Frontal cortex (tissue), 4 donors: ENCODE data around the gene NRXN3. TPM values are rescaled to one million over a fixed set of nuclear protein-coding genes. Genes with fewer than 3 reads are reported as not detected.

Experiments used
- DNase-seq, 2 donors: peaks; one replicate each; pipeline ENCODE4 v3.0.0; 2012; ENCODE audit warnings: low spot score in 2 of 2
- FAIRE-seq: peaks from 2 replicates; lab custom pipeline; 2012; peaks lifted over from hg19 to GRCh38; lab: Jason Lieb, UNC
- total RNA-seq: library from RNA; depleted of rRNA; stranded (reverse); fragments of >200 nt; gene quantifications from one replicate; pipeline ENCODE4 v1.2.3, GENCODE V29; 2014
- donor health status: control.
- donor health status: control.
- donor health status: control.

Gene NRXN3
- total RNA-seq, 1 donor from 2014 or later, result 44.8 TPM

DNA sequence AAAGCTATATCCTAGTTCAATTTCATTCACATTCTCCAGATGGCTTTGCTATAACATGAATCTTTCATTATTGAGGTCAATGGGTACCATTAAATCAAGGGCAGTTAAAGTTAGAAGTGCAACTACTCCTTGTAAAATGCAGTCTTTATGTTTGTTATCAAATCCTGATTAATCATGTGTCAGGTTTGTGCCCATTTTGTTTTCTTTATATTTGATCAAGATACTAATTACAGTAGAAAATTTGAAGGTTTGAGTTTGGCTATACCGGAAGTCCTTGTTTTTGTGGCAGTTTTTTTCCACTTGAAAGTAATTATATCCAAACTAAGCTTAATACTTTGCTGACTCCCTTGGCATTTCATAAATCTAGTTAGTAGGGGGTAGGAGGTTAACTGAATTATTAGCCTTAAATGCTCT, 1528.1 kb downstream of the NRXN3 start:
- no peak for FAIRE-seq

DNA sequence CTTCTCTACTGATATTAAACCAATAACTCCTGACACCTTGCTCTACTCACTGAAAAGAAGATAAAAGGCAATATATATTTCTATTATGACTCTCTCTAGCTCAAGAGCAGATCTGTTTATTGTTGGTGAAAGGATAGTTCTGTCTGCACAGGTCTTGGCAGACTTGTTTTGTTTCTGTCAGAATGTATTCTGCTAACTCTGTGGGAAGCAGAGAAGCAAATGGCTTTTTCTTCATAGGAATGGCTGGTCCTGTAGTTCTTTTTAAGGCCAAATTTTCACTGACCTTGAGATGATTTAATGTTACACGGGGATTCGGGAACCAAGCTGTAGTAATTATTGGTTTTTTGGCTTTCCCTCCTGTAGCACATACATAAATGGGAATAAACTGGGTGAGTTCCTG, 1529.0 kb downstream of the NRXN3 start:
- FAIRE-seq, result no peak
- no peak for DNase-seq

More for the DNA sequence above, 1528.1 kb downstream of the NRXN3 start:
- DNase-seq, result no peak

DNA sequence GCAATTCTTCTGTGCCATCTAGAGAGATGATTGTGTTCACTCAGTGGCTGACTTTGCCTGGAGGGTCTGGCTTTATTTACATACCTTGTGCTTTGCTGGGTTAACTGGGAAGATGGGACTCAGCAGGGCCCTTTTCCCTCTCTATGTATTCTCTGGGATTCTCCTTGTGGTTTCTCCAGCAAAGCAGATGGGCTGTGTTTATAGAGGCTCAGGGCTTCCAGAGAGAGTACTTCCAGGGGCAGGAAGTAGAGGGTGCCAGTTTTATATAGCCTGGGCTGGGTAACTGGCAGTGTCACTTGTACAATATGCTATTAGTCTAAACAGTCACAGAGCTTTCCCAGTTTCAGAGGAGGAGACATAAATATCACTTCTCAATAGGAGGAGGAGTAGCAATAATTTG, 1531.2 kb downstream of the NRXN3 start:
- DNase-seq, result no peak
- FAIRE-seq, result no peak

DNA sequence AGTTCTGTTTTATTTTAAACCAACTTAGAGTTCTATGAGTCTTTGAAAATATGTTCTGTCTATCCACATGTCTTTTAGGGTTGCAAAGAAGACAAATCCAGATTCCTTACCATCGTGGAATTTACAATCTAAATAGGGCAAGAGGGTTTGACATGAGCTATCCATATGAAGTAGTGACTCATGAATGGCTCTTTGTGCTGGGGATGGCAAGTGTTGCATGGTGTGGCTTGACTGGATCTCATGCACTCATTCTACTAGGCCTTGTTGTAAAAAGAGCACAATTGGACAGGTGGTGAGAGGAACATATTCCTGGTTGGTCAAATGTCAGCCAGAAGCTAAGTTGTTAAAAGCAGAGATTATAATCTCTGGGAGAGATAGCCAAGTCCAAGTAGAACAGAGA, 1532.0 kb downstream of the NRXN3 start:
- DNase-seq (no peak), FAIRE-seq (no peak)

DNA sequence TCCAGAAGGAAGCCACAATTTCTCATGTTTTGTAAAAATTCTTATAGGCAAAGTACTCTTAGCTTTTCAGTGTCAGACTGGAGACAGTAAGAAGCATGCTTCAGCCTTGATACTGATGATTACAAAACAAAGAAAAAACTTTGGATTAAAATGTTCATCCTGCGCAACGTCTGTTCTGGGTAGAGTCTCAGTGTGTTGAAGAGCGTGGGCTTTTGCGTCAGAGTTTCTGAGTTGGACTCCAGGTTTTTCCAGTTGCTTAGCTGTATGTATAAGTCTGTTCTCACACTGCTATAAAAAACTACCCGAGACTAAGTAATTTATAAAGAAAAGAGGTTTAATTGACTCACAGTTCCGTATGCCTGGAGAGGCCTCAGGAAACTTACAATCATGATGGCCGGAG, 1533.0 kb downstream of the NRXN3 start:
- no peak for FAIRE-seq
- DNase-seq, result no peak

DNA sequence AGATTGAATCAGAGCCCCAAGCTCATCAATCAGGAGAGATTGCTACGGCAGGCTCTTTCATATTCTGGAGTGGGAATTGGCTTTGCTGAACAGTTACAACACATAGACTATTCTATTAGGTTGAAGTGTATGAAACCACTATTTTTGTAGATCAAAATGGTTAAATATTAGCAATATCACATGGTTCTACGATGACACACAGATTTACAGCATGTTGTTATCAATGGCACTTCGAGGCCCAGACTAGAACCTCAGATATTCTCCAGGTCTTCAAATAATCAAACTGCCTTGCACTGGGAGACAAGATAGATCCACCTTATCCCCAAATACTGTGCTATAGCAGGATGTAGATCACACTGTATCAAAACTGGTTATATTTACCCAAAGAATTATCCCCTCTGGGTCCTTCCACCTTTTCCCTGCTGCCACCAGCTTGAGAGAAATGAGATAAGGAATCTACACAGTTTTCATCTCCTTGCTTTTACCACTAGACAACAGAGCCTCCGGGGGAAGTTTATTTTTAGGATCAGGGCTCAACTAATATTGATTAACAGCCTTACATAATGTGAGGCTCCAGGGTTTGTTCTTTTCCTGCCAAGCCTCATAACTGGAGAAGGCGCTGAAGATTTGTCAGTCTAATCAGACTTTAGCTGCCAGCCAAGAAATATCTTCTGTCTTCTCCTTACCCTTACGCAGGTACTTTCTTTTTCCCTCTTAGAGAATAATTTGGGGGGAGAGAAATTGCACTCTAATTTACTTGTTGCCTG, 1534.1 kb downstream of the NRXN3 start:
- DNase-seq (no peak), FAIRE-seq (no peak)

DNA sequence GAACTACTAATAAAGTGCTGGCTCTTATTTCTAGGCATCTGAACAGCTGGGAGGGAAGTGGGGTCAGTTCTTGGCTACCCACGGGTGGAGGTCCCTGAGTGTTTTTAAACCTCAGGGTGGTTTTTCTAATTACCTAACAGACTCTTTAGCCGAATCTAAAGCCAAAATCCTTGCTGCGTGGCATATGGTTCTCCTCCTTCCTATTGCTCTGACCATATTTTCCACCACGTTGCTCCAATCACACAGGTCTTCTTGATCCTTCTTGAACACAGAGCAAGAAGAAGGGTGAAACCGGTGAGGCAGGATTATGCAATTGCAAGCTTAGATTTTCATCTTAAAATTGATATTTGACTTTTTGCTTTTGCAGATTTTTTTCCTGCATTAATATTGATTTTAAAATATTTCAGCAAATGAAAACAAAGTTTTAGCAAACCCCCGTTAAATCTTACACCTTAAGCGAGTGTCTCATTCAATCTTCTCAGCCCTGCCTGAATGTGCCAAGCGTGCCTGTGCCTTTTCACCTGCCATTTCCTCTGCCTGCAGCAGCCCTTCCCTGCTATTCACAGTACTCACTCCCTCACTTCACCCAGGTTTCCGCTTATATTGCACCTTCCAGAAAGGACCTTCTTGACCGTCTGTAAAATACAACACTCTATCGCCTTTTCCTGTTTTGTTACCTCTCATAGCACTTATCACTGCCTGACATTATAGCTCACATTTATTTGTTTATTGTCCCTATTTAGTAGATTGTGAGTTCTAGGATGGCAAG, 1535.1 kb downstream of the NRXN3 start:
- DNase-seq (no peak), FAIRE-seq (no peak)

DNA sequence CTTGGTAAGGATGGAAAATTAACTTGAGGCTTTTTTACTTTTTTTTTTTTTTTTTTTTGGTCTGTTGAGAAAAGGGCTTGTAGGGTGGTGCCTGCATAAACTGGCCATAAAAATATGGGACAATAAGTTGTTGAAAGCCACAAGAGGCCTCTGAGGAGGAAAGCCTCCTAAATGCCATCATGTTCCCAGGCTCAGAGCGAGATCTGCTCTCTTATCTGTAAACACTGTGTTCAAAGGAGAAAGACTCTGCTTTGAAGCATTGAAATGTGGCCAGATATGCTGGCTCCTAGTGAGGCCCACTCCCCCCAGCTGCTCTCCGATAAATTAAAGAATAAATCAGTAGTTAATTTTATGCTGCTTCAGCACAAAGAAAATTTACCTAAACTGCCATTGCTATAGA, 1536.2 kb downstream of the NRXN3 start:
- FAIRE-seq (no peak), DNase-seq (no peak)

DNA sequence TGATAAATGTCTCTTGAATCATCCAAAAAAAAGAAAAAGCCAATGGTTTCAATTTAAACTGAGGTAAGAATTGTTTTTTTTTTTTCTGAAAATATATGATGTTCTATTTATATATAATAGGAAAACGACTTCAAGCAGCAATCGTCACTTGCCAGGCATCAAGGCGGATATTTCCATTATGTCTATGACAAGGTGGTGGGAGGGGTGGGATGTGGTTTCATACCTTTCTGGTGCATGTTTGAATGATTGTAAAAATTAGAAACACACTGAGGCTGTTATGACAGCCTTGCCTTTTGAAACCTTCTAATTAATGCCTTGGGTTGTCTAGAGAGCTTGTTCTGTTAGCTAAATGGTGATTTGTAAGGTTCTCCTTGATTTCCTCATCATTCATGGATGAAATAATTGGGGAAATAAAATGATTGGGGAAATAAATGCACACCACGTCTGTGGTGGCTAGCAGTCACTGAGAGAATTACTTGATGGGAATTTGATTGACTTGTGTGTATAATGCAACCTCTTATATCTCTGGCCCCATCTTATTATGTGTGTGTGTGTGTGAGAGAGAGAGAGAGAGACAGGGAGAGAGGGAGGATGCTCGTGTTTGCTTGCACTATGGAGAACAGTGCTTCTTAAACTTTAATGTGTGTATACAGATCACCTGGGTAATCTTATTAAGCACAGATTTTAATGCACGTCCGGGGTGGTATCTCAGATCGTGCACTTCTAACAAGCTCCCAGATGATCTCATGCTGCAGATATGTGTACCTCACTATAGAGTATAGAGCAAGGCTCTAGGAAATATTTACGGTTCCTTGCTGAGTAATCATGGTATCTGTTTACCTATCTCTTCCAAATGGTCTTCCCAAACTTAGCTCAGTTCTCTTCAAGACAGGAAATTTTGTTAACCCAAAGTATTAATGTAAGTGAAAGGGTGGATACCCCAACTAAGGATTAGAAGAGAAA, 1538.5 kb downstream of the NRXN3 start:
- no peak for FAIRE-seq
- DNase-seq, result no peak

DNA sequence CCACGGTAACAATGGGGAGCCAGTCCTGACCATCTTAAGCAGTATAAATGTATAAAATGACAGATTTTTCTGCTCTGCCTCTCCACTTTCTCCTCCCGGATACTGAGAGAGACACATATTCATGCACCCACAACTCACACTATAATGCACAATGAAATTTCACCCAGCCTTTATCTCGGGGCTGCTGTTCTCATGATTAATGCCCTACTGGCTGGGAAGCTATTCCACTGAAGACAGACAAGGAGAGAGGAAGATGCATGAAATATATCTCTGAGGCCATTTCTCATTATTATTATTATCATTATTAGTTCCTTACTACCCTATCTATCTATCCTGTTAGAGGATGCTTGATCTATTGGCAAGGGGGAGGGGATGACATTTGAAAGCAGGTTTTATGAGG, 1539.4 kb downstream of the NRXN3 start:
- DNase-seq, result no peak
- FAIRE-seq, result no peak

DNA sequence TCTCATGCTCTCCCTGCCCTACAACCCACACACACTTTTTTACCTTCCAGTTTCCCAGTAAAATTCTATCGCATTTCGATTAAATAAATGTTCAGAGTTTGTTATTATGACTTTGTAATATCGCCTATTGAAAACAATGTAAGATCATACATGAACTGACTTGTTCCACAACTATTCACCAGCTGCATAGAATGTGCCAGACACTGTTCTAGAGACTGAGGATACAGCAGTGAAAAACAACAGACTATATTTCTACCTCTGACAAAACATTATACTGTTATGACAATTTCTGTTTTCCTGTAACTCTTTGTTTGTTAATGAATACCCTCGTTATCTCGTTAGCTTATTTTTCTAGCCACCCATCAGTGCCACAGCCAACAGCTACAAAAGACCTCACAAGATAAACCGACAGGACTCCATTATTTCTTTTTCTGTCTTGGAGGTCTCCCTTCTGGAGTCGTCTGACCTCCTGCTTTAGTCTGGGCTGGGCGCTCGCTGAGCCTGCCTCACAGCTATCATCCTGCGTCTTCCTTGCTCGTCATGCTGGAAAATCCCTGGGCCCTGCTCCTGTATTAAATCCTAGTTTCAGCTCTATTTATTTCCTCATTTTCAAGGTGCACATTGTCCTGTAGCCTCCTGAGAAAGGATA, 1542.3 kb downstream of the NRXN3 start:
- no peak for DNase-seq
- FAIRE-seq, result no peak

DNA sequence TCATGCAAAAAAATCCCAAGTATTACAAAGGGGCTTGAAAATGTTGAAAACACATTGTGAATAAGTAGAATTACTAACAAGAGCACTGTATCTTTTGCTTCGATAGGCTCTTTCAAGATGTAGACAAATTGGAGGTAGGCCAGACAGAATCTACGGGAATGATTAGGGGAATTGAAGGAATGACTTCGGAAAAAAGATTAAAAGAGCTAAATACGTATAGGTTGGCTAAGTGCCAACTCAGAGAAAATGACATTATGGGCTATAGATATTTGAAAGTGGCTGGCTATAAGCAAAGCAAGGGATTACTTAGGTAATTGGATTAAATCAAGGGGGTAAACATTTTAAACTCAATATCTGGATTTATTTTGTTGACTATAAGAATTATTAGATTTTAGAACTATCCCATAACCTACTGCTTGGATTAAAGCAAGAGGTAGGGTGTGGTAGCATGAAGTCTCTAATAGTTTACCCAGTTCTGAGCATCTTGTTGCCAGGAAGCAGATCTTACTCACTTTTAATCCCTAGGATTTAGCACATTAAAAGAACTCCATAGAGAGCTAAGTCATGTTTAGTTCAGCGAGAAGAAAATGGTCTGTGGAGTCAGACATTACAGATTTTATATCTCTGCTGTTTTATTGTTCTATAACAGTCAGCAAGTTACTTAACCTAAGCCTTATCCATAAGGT, 1551.4 kb downstream of the NRXN3 start:
- FAIRE-seq (no peak), DNase-seq (no peak)

DNA sequence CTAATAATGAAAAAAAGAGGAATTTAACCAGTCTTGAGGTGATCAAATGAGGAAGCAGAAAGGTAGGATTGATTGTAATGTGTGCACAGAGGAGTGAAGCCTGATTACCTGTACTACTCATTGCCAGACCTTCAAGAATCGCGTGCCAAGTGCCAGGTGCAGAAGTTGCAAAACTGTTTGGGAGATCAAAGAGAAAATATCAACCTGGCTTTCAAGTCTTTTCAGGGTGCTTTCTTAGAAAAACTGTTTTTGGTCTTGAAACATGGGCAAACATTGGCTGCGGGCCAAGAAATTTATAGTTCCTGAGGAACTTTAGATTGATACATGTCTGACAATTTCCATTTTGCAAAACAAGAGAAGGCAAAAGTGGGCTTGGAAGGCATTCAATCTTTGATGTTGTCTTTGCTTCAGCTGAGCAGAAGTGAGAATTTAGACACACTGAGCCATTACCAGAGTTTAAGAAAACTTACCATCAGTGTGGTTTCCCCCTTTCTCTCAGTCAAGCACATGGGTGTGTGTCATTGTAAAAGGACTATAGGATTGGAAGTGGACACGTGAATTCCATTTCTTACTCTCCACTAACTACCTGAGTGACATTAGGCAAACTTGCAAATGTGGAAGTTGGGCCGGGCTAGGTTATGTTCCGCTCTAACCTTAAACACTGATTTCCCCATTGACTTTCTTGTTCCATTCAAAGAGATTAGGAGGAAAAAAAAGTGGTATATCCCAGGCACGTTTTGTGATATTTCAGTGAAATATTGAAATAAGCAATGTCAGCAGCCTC, 1555.0 kb downstream of the NRXN3 start:
- DNase-seq (no peak), FAIRE-seq (no peak)

DNA sequence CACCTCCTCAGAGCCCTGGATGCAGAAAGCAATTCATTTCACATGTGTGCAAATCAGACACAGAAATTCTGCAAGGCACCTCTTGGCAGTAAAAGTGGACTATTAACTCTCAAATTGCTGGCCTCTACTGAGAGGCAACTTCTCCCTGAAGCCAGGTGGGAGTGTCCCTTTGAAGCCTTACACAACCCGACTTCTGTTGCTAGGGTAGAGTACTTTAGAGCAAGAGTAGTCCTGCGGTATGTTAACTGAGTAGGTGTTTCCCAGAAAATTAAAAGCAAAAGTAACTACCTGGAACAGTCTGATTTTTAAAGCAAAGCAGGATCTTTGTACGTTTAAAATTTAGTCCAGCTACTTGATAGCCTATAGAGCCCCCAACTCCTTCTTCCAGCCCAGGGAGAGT, 1557.7 kb downstream of the NRXN3 start:
- FAIRE-seq, result no peak

DNA sequence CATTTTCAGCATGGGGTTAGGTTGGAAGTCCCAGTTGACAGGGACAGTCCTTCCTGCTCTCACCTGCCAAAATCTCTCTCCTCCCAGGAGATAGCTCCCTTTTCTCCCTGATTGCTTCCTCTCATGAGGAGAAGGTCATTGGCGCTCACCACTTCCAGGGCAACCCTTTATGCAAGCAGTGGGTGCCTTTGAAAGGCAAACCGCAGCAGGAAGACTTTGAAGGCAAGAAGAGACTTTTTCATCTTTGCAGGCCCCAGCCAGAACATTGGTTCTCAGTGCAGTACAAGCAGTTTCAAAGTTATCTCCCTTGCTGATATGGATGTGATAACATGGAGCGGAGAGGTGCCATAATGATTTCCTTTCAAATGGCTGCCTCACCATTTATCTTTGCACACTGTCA, 1558.2 kb downstream of the NRXN3 start:
- no peak for DNase-seq
- no peak for FAIRE-seq

More for the DNA sequence above, 1557.7 kb downstream of the NRXN3 start:
- DNase-seq, result no peak

DNA sequence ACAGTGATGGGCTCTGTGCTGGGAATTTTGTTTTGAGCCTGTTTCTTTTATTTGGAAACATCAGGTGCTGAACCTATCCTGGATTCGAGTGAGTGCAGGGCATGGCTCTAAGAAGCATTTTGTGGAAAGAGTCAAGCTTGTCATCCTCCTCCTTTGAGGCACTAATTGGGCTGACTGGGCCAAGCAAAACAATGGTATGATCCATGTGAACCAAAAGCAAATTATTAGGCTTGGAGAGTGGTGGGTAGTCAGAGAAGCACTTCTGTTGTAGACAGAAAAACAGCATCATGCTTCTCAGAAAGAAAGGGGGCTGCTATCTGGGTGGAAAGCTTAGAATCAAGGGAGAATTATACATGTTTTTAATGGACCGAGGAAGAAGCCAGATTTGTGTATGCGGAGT, 1559.6 kb downstream of the NRXN3 start:
- DNase-seq (no peak), FAIRE-seq (no peak)

DNA sequence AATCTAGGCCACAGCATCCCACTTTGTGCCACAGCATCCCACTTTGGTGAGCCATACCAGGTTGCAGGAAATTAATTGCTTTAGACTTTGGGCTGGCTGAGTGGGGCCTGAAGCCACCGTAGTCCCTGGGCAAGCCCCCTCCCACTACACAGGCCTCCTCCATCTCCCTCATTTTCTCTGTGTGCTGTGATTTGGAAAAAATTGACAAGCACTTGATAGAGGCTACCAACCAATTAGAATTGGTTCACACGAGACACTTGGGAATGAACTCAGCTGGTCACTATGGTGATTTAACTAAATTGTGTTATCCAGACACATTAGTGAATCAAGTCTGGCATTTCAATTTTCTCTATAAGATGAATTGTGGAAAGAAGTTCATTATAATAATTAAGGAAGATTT, 1560.0 kb downstream of the NRXN3 start:
- FAIRE-seq (no peak), DNase-seq (no peak)

DNA sequence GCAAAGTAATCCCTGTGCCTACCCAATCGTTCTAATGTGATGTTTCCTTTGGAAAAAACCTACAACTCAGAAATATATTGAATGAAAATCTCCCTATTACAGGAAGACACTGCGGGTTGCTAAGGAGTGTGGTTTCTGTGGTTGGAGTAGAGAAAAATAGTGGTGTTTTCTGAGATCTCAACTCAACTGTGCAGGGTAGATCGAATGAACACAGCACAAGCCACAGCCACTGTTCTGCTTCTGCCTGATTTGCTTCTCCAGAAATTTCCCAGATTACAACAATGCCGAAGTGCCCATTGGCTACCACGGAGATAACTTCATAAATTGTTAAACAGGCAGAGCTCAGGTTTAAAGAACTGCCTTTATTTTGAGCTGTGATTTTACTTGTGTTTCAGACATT, 1560.8 kb downstream of the NRXN3 start:
- FAIRE-seq (no peak), DNase-seq (no peak)
